Adrenal gland (tissue), 12 donors: ENCODE measurements around the gene GHRHR. TPM values are rescaled to one million over a fixed set of nuclear protein-coding genes. Genes with fewer than 3 reads are reported as not detected.

Experiments
- DNase-seq, 7 donors: peaks; one replicate each; pipeline ENCODE4 v3.0.0-alpha.2; 2019 to 2020
- H3K27ac ChIP-seq, 5 donors: fragments of 200-600 bp; sonication (generic) in 4 of 5; 1 replicate in 3 of 5; 2 replicates in 2 of 5; pipeline versions ENCODE4 v1.5.1 to v1.8.0; 2016 to 2020; ENCODE audit warnings: mild to moderate bottlenecking in 1 of 5
- H3K27me3 ChIP-seq: fragments of 200-600 bp; 2 replicates; pipeline ENCODE4 v1.8.0; 2021
- H3K36me3 ChIP-seq, 2 donors: fragments of 200-600 bp; replicated peaks in 1 of 2; 1 replicate in 1 of 2; 2 replicates in 1 of 2; pipeline versions ENCODE4 v1.5.1 to v1.8.0; 2018 to 2022
- H3K4me1 ChIP-seq, 2 donors: fragments of 200-600 bp; replicated peaks in 1 of 2; 1 replicate in 1 of 2; 2 replicates in 1 of 2; pipeline versions ENCODE4 v1.5.1 to v1.8.0; 2018 to 2021
- H3K4me3 ChIP-seq, 4 donors: fragments of 200-600 bp; sonication (generic) in 3 of 4; one replicate each; pipeline ENCODE4 v1.5.1; 2016 to 2018
- H3K9me3 ChIP-seq, 3 donors: fragments of 200-600 bp; sonication (generic) in 1 of 3; replicated peaks in 1 of 3; 1 replicate in 2 of 3; 2 replicates in 1 of 3; pipeline versions ENCODE4 v1.5.1 to v1.8.0; 2016 to 2021
- CTCF ChIP-seq, 6 experiments: fragments of 450-650 bp in 4 of 6; fragments of 200-600 bp in 2 of 6; sonication (generic) in 1 of 6; IDR thresholded peaks; 1 replicate in 5 of 6; 2 replicates in 1 of 6; pipeline versions ENCODE4 v1.5.1 to v1.8.0; 2016 to 2021; ENCODE audit warnings: antibody characterized with exemption in 6 of 6, mild to moderate bottlenecking in 2 of 6, moderate library complexity in 1 of 6
- POLR2A ChIP-seq, 2 donors: fragments of 450-650 bp; IDR thresholded peaks; one replicate each; pipeline ENCODE4 v1.6.1; 2017; ENCODE audit warnings: antibody characterized with exemption in 2 of 2, mild to moderate bottlenecking in 2 of 2, moderate library complexity in 1 of 2
- WGBS, 4 donors: extraction: QIAGEN DNeasy Blood & Tissue Kit in 2 of 4; methylation state at CpG; one replicate each; pipeline versions ENCODE4 v1.1.5 to v1.1.7; 2013 to 2017; 5-methylcytosine and 5-hydroxymethylcytosine counted together
- intact Hi-C, 2 donors: fragments of 100-400 bp; cut with DNase I; formaldehyde crosslinking; loops; one replicate each; pipeline versions ENCODE4 v1.14.1 to v1.15.0; 2022 to 2023
- polyA plus RNA-seq, 3 donors: library from polyadenylated mRNA; stranded (reverse); fragments of 200-250 nt in 2 of 3; fragments of 350-450 nt in 1 of 3; fragmentation: Illumina TruSeq in 1 of 3; extraction: RNeasy Lipid Tissue Mini Kit (QIAGEN cat#74804) in 1 of 3; gene quantifications; one replicate each; pipeline ENCODE4 v1.2.3, GENCODE V29; 2013 to 2014
- total RNA-seq, 9 donors: library from RNA; depleted of rRNA in 4 of 9; stranded (reverse); fragments of >200 nt in 4 of 9; fragments of 120-200 nt in 1 of 9; fragmentation: NEBNext Ultra II Directional in 1 of 9; extraction: Animal tissue kit (Norgen Biotek cat#: 25700) in 1 of 9; gene quantifications; one replicate each; pipeline versions ENCODE4 v1.1.0 to v1.2.4, GENCODE V29; 2013 to 2023
- donor health status: healthy with polysubstance abuse.
- donor health status: Bipolar disorder and iron deficiency.
- donor health status: DM: yes; HTN: yes; CAD: no.
- donor health status: DM: no; HTN: no; CAD: no.
- donor health status: DM: no; HTN: no; CAD: no.
- donor health status: DM: yes; HTN: yes; CAD: no.

Gene GHRHR
- total and polyA plus RNA-seq, 12 donors, result 0.33 to 11.5 (median 0.64) TPM; not detected in 6

GRCh38 chr7:30927559-30927958 is 36.2 kb upstream of the GHRHR start:
- H3K36me3 ChIP-seq, result no peaks in the 10 kb centered on the region
- no peaks in the 10 kb centered on the region for H3K27me3 ChIP-seq
- intact Hi-C loops, result no loop called here
- H3K4me1 ChIP-seq, result no peaks in the 10 kb centered on the region
- H3K27ac ChIP-seq, result no peak overlapping the region
- 67 to 95% (median 84%) methylated on average over 1 to 3 of the region's 3 CpGs for WGBS, 4 donors
- H3K9me3 ChIP-seq, result no peaks in the 10 kb centered on the region
- TF ChIP-seq POLR2A (IDR thresholded peaks at IDR 0.05) (no peak), CTCF (IDR thresholded peaks at IDR 0.05) (no peak)
- DNase-seq, result peak in 2 of 7 donors; percentile 14 to 42
- H3K4me3 ChIP-seq, result no peak overlapping the region

- H3K36me3 ChIP-seq, result no peaks in the 10 kb centered on the region
- peak in 3 of 7 donors; percentile 7 to 39 (median 12) for DNase-seq
- intact Hi-C loops, result no loop called here
Measured at GRCh38 chr7:30928254-30928872, 35.4 kb upstream of the GHRHR start.

GRCh38 chr7:30929686-30930085 is 34.1 kb upstream of the GHRHR start:
- H3K36me3 ChIP-seq, result no peaks in the 10 kb centered on the region
- 82 to 91% (median 87%) methylated on average over 3 to 4 of the region's 4 CpGs for WGBS, 4 donors

More at GRCh38 chr7:30928254-30928872, 35.4 kb upstream of the GHRHR start:
- Histone ChIP-seq H3K9me3 (no peaks in the 10 kb centered on the region), H3K4me1 (no peaks in the 10 kb centered on the region), H3K27me3 (no peaks in the 10 kb centered on the region), H3K27ac (no peak overlapping the region), H3K4me3 (no peak overlapping the region)
- TF ChIP-seq CTCF (IDR thresholded peaks at IDR 0.05) (no peak), POLR2A (IDR thresholded peaks at IDR 0.05) (no peak)
- WGBS, 4 donors, result 90 to 95% (median 93%) methylated on average over 7 to 13 of the region's 13 CpGs

GRCh38 chr7:30930621-30931020 is 33.1 kb upstream of the GHRHR start:
- H3K27ac ChIP-seq, result no peak overlapping the region
- DNase-seq, result peak in 2 of 7 donors; percentile 16 to 61
- no peaks in the 10 kb centered on the region for H3K9me3 ChIP-seq
- intact Hi-C loops, result loop anchor here in 1 of 2 donors (10.0 kb wide), 1 partner anchor 126 kb away; no protein-coding TSS in a partner anchor
- no peak overlapping the region for H3K4me3 ChIP-seq
- H3K4me1 ChIP-seq, result no peaks in the 10 kb centered on the region
- no peaks in the 10 kb centered on the region for H3K36me3 ChIP-seq
- 55 to 78% (median 64%) methylated on average over 6 to 8 of the region's 8 CpGs for WGBS, 4 donors
- no peaks in the 10 kb centered on the region for H3K27me3 ChIP-seq
- TF ChIP-seq CTCF (IDR thresholded peaks at IDR 0.05), result no peak
- no peak for TF ChIP-seq POLR2A (IDR thresholded peaks at IDR 0.05)

More at GRCh38 chr7:30929686-30930085, 34.1 kb upstream of the GHRHR start:
- no peaks in the 10 kb centered on the region for H3K9me3 ChIP-seq
- TF ChIP-seq POLR2A (IDR thresholded peaks at IDR 0.05) (no peak), CTCF (IDR thresholded peaks at IDR 0.05) (no peak)
- no peak overlapping the region for H3K4me3 ChIP-seq
- intact Hi-C loops, result loop anchor here in 1 of 2 donors (10.0 kb wide), 1 partner anchor 125 kb away; no protein-coding TSS in a partner anchor
- H3K4me1 ChIP-seq, result no peaks in the 10 kb centered on the region
- peak in 1 of 7 donors; percentile 38 for DNase-seq
- no peak overlapping the region for H3K27ac ChIP-seq
- H3K27me3 ChIP-seq, result no peaks in the 10 kb centered on the region
